Esophagus (tissue), 2 donors: ENCODE measurements around the gene SOCS1. TPM values are rescaled to one million over a fixed set of nuclear protein-coding genes. Genes with fewer than 3 reads are reported as not detected.

Source experiments
- H3K27ac ChIP-seq, 2 donors: one replicate each; pipeline ENCODE4 v1.5.1; 2013; ENCODE audit warnings: low read depth in 2 of 2, mild to moderate bottlenecking in 2 of 2, inconsistent platforms in 1 of 2, low read length in 1 of 2, moderate library complexity in 1 of 2
- H3K27me3 ChIP-seq, 2 donors: one replicate each; pipeline ENCODE4 v1.6.1; 2013; ENCODE audit warnings: low read length in 2 of 2, control low read depth in 1 of 2, mild to moderate bottlenecking in 1 of 2; ENCODE audit not compliant: insufficient read depth in 2 of 2, control insufficient read depth in 1 of 2
- H3K36me3 ChIP-seq, 2 donors: one replicate each; pipeline ENCODE4 v1.6.1; 2013; ENCODE audit warnings: low read length in 1 of 2; ENCODE audit not compliant: control insufficient read depth in 2 of 2, insufficient read depth in 2 of 2
- H3K4me1 ChIP-seq, 2 donors: one replicate each; pipeline ENCODE4 v1.6.1; 2013; ENCODE audit warnings: low read length in 1 of 2; ENCODE audit not compliant: control insufficient read depth in 2 of 2, insufficient read depth in 2 of 2
- H3K4me3 ChIP-seq, 2 donors: one replicate each; pipeline ENCODE4 v1.5.1; 2013; ENCODE audit warnings: low read length in 2 of 2, mild to moderate bottlenecking in 2 of 2, low read depth in 1 of 2, moderate library complexity in 1 of 2
- H3K9me3 ChIP-seq, 2 donors: one replicate each; pipeline ENCODE4 v1.6.1; 2013; ENCODE audit warnings: mild to moderate bottlenecking in 2 of 2, low read depth in 1 of 2, low read length in 1 of 2, moderate library complexity in 1 of 2; ENCODE audit not compliant: control insufficient read depth in 2 of 2, insufficient read depth in 1 of 2
- WGBS, 2 donors: extraction: QIAGEN DNeasy Blood & Tissue Kit; methylation state at CpG; one replicate each; pipeline ENCODE4 v1.1.7; 2013; 5-methylcytosine and 5-hydroxymethylcytosine counted together
- polyA plus RNA-seq, 2 donors: library from polyadenylated mRNA; stranded (reverse); fragments of 200-250 nt; gene quantifications; one replicate each; pipeline ENCODE4 v1.2.3, GENCODE V29; 2013
- donor health status: healthy with polysubstance abuse.
- donor health status: Bipolar disorder and iron deficiency.

The SOCS1 gene
- polyA plus RNA-seq, 2 donors: 1.9 to 2.8 TPM

DNA sequence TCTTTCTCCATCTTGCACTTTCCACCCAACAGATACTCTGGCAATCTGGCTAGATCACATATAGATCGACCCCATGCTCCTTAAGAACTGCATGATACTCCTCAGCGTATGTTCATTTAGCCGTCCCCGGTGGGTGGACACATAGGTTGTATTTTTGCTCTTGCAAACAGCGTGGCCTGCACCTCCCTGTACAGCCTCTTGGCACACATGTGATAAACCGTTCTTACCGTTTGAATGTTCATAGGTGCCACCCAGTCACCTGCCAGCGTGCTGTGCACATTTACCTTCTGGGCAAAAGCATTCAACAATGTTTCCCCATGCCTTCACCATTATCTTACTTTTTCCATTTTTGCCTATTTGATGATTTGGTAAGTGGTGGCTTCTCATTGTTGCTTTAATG, 6.9 kb upstream of the SOCS1 start:
- no peaks in the 10 kb centered on the region for H3K9me3 ChIP-seq
- 68 to 69% methylated on average over 8 of the region's 8 CpGs for WGBS, 2 donors

DNA sequence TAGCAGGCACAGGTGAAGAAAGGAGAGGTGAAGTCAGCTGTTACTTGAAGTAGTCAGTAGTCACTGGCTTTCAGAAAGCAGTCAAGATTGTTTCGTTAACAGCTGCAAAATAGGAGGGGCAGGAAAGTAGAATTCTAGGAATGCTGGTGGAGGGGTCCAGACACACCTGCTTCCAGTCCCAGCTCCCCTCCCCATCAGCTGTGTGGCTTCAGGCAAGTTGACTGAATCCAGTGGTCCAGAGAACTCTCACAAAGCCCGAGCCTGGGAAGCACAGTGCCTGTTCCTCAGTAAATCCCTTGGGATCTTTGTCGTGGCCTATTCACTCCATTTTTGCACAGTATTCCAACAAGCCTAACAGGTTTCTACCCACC, 4.6 kb upstream of the SOCS1 start:
- 61 to 64% methylated on average over 3 of the region's 3 CpGs for WGBS, 2 donors
- Histone ChIP-seq H3K36me3 (no peaks in the 10 kb centered on the region), H3K27me3 (no peaks in the 10 kb centered on the region), H3K4me3 (no peak overlapping the region), H3K4me1 (peaks cover 0 to 14% of the 10 kb centered on the region in 2 donors), H3K27ac (no peak overlapping the region), H3K9me3 (no peaks in the 10 kb centered on the region)

More for the DNA sequence above, 6.9 kb upstream of the SOCS1 start:
- Histone ChIP-seq H3K27ac (no peak overlapping the region), H3K27me3 (no peaks in the 10 kb centered on the region), H3K4me1 (peaks cover 0 to 6% of the 10 kb centered on the region in 2 donors), H3K36me3 (no peaks in the 10 kb centered on the region), H3K4me3 (no peak overlapping the region)

DNA sequence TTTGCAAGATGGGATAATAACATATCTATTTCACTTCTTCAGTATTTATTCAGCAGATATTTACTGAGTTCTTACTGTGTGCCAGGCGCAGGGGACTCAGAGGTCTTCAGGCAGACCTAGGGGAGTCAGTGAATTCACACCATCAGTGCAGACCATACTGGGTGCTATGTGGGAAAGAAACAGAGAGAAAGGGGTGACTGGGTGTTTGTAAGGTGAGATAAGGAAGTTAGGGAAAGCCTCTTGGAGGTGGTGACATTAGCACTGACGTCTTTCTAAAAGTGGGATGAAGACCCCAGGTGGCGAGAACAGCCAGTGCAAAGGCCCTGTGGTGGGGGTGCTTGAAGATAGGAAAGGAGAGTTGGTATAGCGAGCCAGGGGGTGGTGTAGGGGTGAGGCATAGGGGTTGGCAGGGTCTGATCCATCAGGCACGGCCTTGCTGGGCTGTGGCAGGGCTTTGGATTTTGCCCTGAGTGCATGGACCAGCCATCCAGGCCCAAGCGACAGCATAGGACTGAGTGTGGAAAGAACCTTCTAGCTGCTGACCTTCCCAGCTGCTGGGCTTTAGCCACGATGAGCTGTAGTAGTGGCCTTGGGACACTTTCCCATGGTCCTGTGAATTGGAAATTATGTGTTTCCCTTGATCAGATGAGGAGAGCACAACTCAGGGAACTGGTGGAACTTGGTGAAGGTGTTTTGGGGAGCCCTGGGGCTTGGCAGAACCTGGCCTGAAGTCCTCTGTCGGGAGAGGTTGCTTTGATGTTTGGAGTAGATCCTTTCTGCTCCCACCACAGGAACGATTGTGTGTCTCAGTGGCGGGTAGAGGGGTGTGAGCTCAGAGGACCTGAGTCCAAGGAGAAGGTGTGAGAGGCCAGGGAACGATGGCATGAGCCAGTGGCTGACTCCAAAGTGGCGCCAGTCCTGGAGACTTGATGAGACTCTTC, 3.9 kb upstream of the SOCS1 start:
- Histone ChIP-seq H3K4me1 (peaks cover 0 to 15% of the 10 kb centered on the region in 2 donors), H3K4me3 (no peak overlapping the region), H3K27me3 (no peaks in the 10 kb centered on the region), H3K36me3 (no peaks in the 10 kb centered on the region), H3K9me3 (no peaks in the 10 kb centered on the region), H3K27ac (no peak overlapping the region)
- 84 to 90% methylated on average over 12 of the region's 12 CpGs for WGBS, 2 donors

DNA sequence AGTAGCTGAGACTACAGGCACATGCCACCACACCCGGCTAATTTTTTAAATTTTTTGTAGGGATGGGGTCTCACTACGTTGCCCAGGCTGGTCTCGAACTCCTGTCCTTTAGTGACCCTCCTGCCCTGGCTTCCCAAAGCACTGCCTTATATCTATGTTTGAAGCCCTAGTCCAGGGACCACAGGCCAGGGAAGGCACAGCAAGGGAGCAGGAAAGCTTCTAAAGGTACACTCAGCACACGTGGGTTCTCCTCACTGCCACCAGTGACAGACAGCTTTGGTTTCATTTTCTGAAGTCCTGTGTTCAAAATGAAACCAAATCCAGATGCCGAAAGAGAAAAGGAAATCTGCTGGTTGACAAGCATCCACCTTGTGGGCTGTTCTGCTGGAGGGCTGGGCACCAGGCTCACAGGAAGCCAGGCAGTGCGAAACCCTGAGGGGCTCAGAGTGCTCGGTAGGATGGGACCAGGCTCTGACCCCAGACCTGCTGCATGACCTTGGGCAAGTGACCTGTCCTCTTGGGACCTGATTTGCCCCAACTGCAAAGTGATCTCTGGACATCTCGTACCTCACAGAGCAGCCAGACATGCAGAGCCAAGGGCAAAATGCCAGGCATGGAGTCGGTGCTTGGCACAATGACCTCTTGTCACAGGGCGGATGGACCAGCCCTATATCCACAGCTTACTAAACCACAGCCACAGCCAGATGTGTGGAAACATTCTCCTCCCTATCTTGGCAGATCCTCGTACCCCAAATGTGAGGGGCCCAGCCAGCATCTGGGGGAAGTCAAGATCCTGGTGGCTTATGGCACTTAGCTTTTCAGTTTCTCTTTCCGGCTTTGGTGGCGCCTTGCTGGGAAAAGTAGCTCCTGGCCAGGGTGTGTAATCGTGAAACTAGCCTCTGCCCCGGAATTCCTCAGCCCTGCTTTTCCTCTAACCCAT, 2.8 kb upstream of the SOCS1 start:
- Histone ChIP-seq H3K4me1 (peaks cover 0 to 21% of the 10 kb centered on the region in 2 donors), H3K27ac (no peak overlapping the region), H3K9me3 (no peaks in the 10 kb centered on the region), H3K4me3 (no peak overlapping the region), H3K36me3 (no peaks in the 10 kb centered on the region), H3K27me3 (no peaks in the 10 kb centered on the region)
- WGBS, 2 donors: 44% methylated on average over 15 of the region's 15 CpGs

DNA sequence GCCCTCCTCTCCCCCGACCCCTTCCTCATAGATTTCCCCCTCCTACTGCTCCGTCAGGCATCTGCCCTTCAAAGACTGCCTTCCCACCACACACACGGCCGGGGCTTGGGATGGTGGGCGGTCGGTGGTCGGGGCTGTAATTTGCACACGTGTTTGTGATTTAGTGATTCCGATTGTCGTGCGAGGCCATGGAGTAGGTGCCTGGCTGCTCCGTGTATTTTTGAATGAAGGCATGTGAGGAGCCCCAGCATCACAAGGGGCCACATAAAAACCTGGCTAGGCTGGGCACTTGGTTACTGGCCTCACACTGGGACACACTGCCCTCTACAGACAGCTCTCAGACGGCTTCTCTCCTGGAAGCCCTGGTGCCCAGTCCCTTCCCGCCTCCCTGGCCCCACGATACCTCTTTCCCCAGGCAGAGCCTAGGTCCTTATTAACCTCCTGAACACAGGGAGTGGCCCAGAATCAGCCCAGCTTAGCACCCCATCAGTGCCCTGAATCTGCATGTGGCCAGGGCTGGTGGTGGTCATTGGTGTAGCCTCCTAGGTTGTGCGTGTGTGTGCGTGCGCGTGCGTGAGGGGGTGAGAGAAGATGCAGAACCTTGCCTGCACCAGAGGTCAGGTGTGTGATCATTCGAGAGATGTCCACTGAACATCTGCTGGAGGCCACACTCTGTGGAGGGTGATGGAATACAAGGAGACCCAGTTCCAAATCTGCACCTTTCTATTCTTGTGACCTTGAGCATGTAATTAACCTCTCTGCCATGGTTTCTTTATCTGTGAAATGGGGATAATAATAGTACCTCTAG, 1.3 kb upstream of the SOCS1 start:
- peak overlapping the region; percentile 65 to 73 for H3K4me3 ChIP-seq
- peaks cover 0 to 21% of the 10 kb centered on the region in 2 donors for H3K4me1 ChIP-seq

DNA sequence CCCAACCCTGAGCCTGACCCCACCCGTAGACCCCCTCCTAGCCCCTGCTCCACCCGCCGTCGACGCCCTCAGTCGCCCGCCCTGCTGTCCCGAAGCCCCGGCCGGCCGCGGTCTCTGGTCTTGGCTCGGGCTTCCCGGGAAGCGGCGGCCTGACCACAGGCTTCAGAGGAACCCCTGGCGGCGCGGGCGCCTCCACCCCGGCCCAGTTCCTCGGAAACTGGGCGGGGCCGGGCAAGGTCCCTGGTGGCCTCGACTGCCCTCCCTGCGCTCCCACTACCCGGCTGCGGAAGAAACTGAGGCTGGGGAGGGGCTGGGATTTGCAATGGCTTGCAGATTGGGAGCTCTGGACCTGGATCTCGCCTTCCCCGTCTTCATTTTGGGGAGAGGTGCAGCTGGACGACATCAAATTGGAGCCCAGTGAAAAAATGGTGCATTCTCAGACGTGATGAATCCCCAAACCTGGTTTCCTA, 692 bp upstream of the SOCS1 start:
- Histone ChIP-seq H3K4me3 (peak overlapping the region; percentile 65 to 73), H3K27ac (peak overlapping the region; percentile 93), H3K27me3 (no peaks in the 10 kb centered on the region), H3K36me3 (no peaks in the 10 kb centered on the region), H3K4me1 (peaks cover 0 to 21% of the 10 kb centered on the region in 2 donors), H3K9me3 (no peaks in the 10 kb centered on the region)
- 1 to 2% methylated on average over 30 to 32 of the region's 32 CpGs for WGBS, 2 donors

More for the DNA sequence above, 1.3 kb upstream of the SOCS1 start:
- no peaks in the 10 kb centered on the region for H3K27me3 ChIP-seq
- H3K27ac ChIP-seq: peak overlapping the region; percentile 93
- H3K36me3 ChIP-seq: no peaks in the 10 kb centered on the region
- H3K9me3 ChIP-seq: no peaks in the 10 kb centered on the region
- WGBS, 2 donors: 24 to 26% methylated on average over 21 of the region's 21 CpGs

DNA sequence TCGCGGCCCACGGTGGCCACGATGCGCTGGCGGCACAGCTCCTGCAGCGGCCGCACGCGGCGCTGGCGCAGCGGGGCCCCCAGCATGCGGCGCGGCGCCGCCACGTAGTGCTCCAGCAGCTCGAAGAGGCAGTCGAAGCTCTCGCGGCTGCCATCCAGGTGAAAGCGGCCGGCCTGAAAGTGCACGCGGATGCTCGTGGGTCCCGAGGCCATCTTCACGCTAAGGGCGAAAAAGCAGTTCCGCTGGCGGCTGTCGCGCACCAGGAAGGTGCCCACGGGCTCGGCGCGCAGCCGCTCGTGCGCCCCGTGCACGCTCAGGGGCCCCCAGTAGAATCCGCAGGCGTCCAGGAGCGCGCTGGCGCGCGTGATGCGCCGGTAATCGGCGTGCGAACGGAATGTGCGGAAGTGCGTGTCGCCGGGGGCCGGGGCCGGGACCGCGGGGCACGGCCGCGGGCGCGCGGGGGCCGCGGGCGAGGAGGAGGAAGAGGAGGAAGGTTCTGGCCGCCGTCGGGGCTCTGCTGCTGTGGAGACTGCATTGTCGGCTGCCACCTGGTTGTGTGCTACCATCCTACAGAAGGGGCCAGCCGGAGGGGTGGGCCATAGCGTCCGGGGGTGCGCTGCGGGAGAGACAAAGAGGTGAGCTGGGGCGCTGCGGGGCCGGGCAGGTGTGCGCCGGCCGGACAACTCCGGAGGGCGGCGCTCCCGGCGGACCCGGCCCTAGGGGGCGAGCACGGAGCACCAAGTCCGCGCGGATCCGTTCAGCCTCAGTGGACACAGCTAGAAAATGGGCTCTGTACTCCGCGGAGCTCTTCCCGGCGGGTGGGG, 879 bp downstream of the SOCS1 start:
- Histone ChIP-seq H3K4me3 (peak overlapping the region; percentile 65 to 73), H3K36me3 (no peaks in the 10 kb centered on the region), H3K27me3 (no peaks in the 10 kb centered on the region), H3K27ac (peak overlapping the region; percentile 71 to 93), H3K4me1 (peaks cover 0 to 18% of the 10 kb centered on the region in 2 donors), H3K9me3 (no peaks in the 10 kb centered on the region)
- 1 to 2% methylated on average over 100 to 105 of the region's 105 CpGs for whole genome bisulfite sequencing, 2 donors

DNA sequence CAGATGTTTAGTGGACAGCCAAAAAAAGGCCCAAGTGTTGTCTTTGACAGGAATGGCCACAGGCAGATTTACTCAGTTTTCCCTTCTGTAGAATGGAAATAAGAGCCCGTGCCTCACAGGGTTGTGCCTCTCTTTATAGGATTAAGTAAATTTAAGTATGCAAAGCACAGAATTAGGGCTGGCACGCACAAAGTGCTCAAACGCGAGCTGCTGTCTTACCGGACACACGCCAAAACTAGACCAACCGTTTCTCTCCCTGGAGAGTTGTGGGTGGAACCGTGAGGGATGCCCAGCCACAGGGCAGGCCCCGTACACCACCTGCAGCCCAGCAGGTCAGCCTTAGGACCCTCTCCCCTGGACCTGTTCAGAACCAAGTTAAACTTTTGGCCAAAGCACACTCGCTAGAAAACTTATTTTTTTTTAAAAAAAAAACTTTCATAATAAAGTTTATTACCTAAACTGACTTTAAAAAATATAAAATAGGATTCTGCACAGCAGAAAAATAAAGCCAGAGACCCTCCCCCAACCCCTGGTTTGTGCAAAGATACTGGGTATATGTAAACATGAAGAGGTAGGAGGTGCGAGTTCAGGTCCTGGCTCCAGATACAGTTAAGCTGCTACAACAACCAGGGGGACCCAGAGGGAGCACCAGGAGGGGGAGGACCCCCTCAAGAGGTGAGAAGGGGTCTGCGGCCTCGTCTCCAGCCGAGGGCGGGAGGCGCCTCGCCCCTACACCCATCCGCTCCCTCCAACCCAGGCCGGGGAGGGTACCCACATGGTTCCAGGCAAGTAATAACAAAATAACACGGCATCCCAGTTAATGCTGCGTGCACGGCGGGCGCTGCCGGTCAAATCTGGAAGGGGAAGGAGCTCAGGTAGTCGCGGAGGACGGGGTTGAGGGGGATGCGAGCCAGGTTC, 1.8 kb downstream of the SOCS1 start:
- H3K27me3 ChIP-seq: no peaks in the 10 kb centered on the region
- H3K27ac ChIP-seq: peak overlapping the region; percentile 14 to 93
- H3K4me1 ChIP-seq: peaks cover 0 to 18% of the 10 kb centered on the region in 2 donors
- H3K9me3 ChIP-seq: no peaks in the 10 kb centered on the region
- WGBS, 2 donors: 40 to 50% methylated on average over 25 to 29 of the region's 29 CpGs
- H3K36me3 ChIP-seq: no peaks in the 10 kb centered on the region
- H3K4me3 ChIP-seq: peak overlapping the region; percentile 65 to 73
